GM12875 (cell line): ENCODE measurements around the gene DEAF1.

Source experiments
- H3K4me3 ChIP-seq: one replicate; pipeline ENCODE4 v1.5.1; 2011; ENCODE audit warnings: low read depth, low read length, control low read depth
- CTCF ChIP-seq: IDR thresholded peaks from 2 replicates; pipeline ENCODE4 v1.5.1; 2011; ENCODE audit warnings: low read depth, mild to moderate bottlenecking, control low read depth, inconsistent platforms, low read length, moderate library complexity, borderline replicate concordance; ENCODE audit not compliant: insufficient read depth

The DEAF1 gene

GRCh38 chr11:638631-639331 lies 56.2 kb downstream of the DEAF1 start:
- no peak for TF ChIP-seq CTCF
- no peak overlapping the region for H3K4me3 ChIP-seq

GRCh38 chr11:637593-638521 lies 57.2 kb downstream of the DEAF1 start:
- TF ChIP-seq CTCF, result no peak
- H3K4me3 ChIP-seq, result no peak overlapping the region

GRCh38 chr11:637333-637592 lies 57.8 kb downstream of the DEAF1 start:
- no peak for TF ChIP-seq CTCF
- H3K4me3 ChIP-seq, result no peak overlapping the region

GRCh38 chr11:636511-637332 lies 58.3 kb downstream of the DEAF1 start, which contains the start of gene DRD4:
Gene DRD4 (plus strand): TSS chr11:637269. CDS start chr11:637305, 36 bp downstream.
- TF ChIP-seq CTCF, result no peak
- no peak within 1 kb of the TSS for H3K4me3 ChIP-seq

GRCh38 chr11:635945-636510 lies 59.0 kb downstream of the DEAF1 start:
- TF ChIP-seq CTCF, result no peak
- no peak overlapping the region for H3K4me3 ChIP-seq

- TF ChIP-seq CTCF, result no peak
- no peak overlapping the region for H3K4me3 ChIP-seq
Observed at GRCh38 chr11:630871-631270, 64.2 kb downstream of the DEAF1 start.
